Placental epithelial cell (primary cell): ENCODE data around the gene CILP2. TPM values are rescaled to one million over a fixed set of nuclear protein-coding genes. Genes with fewer than 3 reads are reported as not detected.

Experiments
- total RNA-seq: library from RNA; depleted of rRNA; stranded (reverse); fragments of >200 nt; gene quantifications from 2 replicates; pipeline ENCODE4 v1.2.3, GENCODE V29; 2012

Gene CILP2
- 0.33 and 1.2 TPM in 2 replicates for total RNA-seq

GRCh38 chr19:19538061-19538784 lies at the start of gene CILP2:
Gene CILP2 (plus strand): TSS chr19:19538265. CDS start chr19:19538350, 85 bp downstream.

GRCh38 chr19:19514881-19515641 lies 23.0 kb upstream of the CILP2 start, which contains the start of gene TSSK6:
Gene TSSK6 (minus strand): TSS chr19:19515548. CDS start chr19:19515427, 121 bp downstream.

GRCh38 chr19:19515642-19516519 lies 22.2 kb upstream of the CILP2 start, which contains the start of gene NDUFA13:
Gene NDUFA13 (plus strand): TSS chr19:19516225. CDS start chr19:19516239, 14 bp downstream.

GRCh38 chr19:19528721-19529490 lies 9.2 kb upstream of the CILP2 start, which contains the start of gene YJEFN3:
Gene YJEFN3 (plus strand): TSS chr19:19528911. CDS start chr19:19528933, 22 bp downstream.

Other genes with a start within 250 kb of the CILP2 start
- gene SUGP1, start 217.8 kb upstream of the CILP2 start, total RNA-seq, result 27.1 and 33.4 TPM in 2 replicates
- gene MAU2, start 217.4 kb upstream of the CILP2 start, total RNA-seq, result 47.5 and 64.8 TPM in 2 replicates
- 55.0 and 69.0 TPM in 2 replicates for gene GATAD2A, start 132.6 kb upstream of the CILP2 start, total RNA-seq
- gene TSSK6, start 22.7 kb upstream of the CILP2 start, total RNA-seq, result 1.1 and 3.1 TPM in 2 replicates
- 91.1 and 168 TPM in 2 replicates for gene NDUFA13, start 22.0 kb upstream of the CILP2 start, total RNA-seq
- 0.39 and 0.76 TPM in 2 replicates for gene YJEFN3, start 9.4 kb upstream of the CILP2 start, total RNA-seq
- gene PBX4, start 80.4 kb downstream of the CILP2 start, total RNA-seq, result 2.0 and 5.5 TPM in 2 replicates
- 21.4 and 23.2 TPM in 2 replicates for gene LPAR2, start 90.0 kb downstream of the CILP2 start, total RNA-seq
- gene GMIP, start 105.4 kb downstream of the CILP2 start, total RNA-seq, result 9.0 and 10.5 TPM in 2 replicates
- 42.4 and 106 TPM in 2 replicates for gene ATP13A1, start 125.4 kb downstream of the CILP2 start, total RNA-seq
- 4.7 and 4.8 TPM in 2 replicates for gene ZNF101, start 130.6 kb downstream of the CILP2 start, total RNA-seq
- 3.7 and 6.3 TPM in 2 replicates for gene ZNF14, start 194.8 kb downstream of the CILP2 start, total RNA-seq